ENCODE data around the gene TGIF2.
"Not testable (repeated sequence)": the region's sequence is repeated elsewhere in the genome, so short reads cannot be mapped to it uniquely, and the experiment has no call there.

The TGIF2 gene

DNA sequence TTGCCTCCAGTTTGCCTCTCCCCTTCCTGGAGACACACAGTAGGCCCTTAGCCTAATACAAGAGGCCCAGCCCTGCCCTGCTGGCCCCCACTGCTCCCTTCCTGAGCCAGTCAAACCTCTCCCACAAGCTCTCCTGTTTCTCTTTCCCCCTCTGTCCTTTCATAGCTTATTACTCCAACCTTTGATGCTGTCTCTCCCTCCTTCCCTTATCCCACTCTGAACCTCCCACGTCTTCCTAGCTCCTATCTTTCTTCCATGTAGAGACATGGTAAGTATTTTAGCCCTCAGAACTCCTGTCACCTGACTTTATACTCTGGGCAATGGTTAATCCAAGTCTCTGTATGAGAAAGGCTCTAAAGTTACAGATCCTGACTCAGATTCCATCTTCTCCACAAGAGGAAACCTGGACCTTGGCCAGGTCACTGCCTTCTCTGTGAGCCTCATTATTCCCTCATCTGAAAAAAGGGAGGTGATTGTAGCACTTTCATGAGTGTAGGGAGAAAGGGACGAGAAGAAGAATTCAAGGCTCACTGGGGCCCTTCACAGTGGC is 6.7 kb downstream of the TGIF2 start:
- no peak for DNase-seq

DNA sequence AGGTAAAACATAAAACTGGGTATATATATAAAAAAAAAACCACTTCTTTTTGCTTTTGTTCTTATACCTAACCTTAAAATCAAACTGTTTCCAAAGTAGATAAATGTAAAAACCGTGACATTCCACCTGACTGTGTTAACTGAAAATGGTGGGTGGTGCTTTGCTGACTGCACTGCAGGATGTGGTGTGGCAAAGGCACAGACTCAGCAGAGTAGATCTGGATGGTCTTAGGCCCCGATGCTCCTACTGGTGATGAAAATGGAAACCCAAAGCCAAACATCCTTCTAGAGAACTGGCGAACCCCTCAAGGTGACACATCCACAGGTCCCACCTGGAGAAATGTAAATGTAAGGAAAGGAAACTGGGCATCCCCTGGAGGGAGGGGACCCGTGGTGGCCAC is 8.9 kb downstream of the TGIF2 start:
- DNase-seq, result no peak

DNA sequence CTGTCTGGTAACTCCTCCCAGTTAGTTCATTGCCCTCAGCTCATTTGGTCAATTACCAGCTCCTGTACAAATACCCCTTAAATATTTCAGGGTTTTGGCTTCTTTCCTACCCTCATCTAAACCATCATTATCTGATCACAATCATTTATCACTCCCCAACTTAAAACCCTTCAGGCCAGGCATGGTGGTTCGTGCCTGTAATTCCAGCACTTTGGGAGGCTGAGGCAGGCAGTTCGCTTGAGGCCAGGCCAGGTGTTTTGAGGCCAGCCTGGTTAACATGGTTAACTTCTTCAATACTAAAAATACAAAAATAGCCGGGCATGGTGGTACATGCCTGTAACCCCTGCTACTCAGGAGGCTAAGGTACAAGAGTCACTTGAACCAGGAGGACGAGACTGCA is 9.4 kb downstream of the TGIF2 start:
- no peak for DNase-seq

DNA sequence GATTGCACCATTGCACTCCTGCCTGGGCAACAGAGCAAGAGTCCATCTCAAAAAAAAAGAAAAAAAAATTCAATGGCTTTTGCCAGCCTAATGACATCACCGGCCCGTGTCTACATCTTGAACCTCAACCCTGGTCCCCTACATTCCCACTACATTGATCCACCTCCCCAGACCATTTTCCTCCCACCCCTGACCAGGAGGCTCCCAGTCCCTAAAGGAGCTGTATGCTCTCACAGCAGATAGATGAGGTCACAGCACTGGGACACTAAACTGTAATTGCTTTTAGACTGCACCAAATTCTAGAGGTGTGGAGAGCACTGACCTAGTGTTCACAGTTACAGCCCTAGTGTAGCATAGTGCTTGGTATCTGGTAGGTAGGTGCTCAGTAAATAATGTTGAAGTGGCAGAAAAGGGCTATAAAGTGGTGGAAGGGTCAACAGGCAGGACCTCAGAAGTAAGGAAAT is 10.7 kb downstream of the TGIF2 start:
- no peak for DNase-seq

DNA sequence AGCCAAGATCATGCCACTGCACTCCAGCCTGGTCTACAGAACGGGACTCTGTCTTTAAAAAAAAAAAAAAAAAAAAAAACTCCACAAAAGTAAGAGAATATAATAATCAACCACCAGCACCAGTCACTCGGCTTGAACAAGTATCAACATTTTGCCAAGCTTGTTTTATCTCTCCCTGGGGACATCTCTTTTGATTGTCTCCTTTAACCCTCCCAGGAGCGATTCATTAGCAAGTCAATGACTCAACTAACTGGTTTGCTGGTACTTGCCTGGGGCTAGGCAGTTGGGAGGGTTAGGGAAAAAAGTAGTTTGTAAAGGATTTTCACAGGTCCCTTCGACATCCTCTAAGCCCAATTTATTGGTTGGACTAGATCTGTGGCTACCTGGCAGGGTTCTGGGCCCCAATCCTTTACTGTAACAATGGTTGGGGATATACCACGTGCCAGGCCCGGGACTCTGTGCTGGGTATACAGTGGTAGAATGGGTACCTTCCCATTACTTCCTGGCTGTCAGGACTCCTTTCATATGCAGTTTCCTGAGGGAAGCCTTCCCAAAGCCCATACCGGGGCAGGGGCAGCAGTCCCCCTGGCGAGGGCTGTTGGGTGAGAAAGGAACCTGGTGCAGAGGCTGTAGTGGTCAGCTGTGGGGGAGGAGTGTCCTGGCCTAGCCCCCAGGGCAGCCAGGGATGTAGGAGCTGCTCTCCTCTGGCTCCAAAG is 12.2 kb downstream of the TGIF2 start:
- DNase-seq, result no peak

DNA sequence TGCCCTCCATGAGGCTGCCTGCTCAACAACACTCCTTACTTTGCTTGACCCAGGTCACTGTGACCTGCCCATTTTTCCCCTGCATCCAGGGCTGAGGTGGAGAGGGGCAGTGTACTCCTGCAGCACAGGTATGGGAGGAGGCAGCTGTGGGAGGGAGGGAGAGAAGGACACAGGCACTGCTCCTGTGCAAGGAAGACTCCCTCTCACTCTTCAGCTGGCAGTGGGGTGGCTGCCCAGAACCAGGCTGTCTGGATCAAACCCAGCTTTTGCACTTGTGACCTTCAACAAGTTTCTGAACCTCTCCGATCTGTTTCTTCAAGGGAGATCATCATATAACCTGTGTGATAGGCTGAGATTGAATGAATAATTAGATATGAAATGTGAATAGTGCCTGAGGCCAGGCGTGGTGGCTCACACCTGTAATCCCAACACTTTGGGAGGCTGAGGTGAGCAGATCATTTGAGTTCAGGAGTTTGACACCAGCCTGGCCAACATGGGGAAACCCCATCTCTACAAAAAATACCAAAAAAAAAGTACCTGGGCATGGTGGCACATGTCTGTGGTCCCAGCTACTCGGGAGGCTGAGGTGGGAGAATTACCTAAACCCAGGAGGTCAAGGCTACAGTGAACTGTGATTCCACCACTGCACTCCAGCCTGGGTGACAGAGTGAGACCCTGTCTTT is 14.1 kb downstream of the TGIF2 start:
- DNase-seq, result no peak

DNA sequence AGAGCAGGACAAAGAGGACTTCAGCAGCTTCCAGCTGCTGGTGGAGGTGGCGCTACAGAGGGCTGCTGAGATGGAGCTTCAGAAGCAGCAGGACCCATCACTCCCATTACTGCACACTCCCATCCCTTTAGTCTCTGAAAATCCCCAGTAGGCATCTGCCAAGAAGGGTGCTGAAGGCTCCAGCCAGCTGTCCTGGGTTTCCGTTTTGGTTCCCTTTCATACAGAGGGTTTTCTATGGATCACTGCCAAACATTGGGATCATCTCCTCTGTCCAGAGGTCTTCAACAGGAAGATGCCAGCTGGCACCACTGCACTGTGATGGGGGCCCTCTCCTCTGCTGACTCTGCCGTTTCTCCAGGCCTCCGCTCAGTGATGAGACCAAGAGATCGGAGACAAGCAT is 17.9 kb downstream of the TGIF2 start:
- no peak for DNase-seq

DNA sequence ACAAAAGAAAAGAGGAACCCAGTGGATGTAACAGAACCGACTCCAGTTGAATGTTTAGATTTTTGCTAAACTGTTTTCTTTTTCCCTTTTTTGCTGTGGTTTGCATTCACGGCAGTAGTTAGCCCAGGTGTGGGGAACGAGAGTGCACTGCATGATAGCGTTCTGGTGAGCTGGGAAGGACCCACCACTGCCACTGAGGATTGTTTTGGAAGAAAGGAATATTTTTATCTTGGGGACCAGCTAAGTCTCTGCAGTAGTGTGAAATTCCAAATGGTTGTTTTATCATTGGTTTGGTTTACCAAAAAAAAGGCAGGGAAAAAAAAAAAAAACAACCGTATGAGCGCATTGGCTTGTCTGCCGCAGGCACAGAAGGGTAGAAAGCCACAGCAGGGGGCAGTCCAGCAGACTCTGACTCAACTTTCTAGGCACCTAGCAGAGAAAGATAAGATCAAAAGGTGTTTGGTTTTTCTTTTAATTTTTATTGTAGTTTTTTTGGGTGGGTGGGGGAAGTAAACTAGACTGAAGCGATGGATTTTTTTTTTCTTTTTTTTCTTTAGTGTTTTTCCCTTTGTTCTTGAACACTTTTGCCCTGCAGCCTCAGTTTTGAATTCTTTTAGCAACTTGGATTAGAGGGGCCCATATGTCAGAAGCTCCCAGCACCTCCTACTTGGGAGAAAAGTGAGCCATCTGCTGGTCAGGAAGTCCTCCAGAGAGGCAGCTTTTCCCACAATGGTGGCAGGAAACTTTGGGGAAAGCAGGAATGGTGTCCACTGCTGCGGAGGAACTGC is 18.7 kb downstream of the TGIF2 start:
- DNase-seq, result no peak

DNA sequence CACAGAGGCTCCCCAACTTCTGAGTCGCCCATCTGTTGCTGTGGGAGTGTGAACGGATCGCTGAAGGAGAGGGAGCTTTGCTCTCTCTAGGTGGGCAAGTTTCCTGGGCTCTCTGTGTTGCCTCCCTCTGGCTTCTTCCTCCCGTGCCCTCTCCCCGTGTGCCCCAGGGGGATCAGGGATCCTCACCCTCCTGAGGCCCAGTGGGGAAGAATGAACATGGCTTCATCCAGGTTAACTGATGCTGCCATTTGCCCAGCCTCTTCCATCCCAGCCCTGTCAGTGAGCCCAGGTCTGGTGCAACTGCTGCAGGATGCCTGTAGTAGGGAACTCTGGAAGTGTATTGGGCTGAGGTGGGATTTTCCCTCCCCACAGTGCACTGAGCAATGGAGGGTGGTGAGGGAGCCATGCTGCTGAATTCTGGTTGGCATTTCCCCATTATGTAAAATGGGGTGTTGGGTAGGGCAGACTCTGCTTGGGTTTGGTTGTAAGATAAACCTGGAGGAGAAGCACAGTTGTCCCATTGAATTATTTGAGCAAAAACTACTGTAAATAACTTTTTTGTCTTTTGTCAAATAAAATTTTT is 20.0 kb downstream of the TGIF2 start:
- DNase-seq, result no peak

DNA sequence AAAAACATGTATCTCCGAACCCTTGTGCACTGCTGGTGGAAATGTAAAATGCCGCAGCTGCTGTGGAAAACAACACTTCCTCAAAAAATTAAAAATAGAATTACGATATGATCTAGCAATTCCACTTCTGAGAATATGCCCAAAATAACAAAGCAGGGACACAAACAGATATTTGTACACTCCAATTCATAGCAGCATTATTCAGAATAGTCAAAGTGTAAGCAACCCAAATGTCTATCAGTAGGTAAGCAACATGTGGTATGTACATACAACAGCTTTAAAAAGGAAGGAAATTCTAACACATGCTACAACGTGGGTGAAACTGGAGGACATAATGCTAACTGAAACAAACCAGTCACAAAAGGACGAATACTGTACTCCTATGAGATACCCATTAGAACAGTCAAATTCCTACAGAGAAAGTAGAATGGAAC is 26.5 kb downstream of the TGIF2 start:
- no peak for DNase-seq

DNA sequence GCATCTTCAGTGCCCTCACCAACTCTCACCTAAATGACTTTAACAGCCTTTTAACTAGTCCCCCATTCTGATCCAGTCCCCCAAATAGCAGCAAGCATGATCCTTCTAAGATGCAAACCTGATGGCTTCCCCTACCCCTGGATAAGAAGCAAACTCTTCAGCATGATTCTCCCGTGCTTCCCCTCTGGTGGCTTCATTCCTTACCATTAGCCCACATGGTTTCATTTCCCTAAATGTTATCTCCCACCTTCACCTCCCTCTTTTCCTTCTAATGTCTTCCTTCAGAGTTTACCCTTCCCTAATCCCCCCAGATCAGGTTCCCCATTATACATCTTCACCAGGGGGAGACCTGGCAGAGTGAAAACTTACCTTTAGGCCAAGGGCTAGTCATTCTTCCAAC is 28.1 kb downstream of the TGIF2 start:
- DNase-seq, result no peak

DNA sequence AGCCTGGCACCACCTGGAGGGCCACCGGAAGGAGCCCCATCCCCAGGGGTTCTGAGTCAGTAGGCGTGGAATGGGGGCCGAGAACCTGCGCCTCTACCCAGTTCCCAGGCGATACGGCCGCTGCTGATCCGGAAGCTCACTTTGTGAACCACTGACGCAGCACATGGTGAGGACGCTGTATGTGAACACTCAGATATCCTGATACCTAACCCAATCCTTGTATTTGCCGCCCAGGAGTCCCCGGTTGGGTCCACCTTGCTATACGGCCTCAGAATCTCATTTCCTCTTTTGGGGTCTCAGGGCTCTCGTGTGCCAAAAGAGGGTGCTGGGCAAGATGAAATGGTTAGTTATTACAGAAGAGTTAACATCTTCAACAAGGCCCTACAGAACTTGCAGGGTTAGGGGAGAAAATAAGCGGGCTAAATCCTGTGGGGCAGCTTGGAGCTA is 31.6 kb downstream of the TGIF2 start:
- DNase-seq, result no peak

DNA sequence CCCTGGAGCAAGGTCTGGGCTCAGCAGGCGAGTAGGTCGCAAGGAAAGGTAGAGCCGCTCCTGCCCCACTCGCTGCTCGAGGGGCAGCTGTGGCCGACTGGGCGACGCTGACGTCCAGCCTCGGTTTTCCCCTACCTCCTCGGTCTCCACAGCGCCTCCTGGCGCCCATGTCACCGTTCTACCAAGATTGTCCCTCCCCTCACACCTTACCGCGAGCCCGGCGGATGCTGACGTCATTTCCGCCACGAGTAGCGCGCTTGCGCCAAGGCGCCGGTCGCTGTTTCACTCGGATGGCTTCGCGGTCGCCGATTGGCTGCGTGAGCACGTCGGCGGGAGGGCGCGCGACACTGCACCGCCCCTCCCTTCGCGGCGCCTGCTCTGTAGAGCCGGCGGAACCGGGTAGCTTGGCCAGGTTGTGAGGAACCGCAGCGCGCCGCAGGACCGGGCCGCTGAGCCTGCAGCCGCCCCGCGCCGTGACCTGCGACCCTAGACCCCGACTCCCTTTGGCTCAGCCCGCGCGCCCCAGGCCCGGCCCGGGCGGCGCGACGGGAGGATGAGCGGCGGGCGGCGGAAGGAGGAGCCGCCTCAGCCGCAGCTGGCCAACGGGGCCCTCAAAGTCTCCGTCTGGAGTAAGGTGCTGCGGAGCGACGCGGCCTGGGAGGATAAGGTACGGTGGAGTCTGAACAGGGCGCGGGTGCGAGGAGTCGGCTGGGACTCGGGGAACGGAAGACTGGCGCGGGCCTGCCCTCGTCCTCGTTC is 32.2 kb downstream of the TGIF2 start, which contains the start of gene RAB5IF:
TSS of gene RAB5IF (plus strand) at position 381 of the 759 bp plus-strand sequence. CDS start at position 554, 173 bp downstream.
- DNase-seq, result peak; percentile 99

DNA sequence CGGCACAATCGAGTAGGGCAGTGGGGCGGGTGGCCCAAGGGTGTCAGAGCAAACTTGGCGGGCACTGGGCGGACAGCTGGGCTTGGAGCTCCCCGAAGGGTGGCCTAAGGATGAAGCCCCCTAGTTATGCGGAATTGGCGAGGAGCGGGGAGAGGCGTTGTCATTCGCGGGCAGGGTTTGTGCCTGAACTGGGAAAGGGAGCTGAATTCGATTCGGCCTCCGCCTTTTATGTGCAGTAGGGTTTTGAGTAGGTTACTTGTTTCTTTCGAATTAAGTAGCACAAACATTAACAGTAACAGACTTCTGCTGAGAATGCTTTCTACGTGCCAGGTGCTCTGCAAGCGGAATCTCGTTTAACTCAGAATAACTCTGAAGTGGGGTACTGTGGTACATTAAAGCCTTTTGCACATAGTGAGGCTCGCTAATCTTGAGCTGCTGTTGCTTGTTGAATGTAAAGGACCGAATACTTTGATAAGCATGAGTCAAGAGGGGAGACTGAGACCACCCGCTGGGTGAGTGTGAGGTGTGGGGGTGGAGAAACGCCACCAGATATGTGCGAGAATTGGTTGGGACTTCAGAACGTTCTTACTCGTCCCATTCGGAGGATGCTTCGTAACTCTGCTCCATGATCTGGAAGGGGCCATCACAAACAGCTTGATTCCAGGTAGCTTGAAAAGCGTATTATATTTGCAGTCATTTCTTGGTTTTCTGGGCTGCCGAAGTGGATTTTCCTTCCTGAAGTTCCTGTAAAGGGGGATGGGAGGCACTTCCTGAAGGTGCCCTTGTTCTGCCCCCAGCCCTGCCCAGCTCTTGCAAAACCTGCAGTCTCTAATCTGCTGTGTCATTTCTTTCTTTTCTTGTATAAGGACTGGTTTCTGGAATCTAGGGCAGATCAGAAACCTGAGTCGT is 33.0 kb downstream of the TGIF2 start:
- no peak for DNase-seq

DNA sequence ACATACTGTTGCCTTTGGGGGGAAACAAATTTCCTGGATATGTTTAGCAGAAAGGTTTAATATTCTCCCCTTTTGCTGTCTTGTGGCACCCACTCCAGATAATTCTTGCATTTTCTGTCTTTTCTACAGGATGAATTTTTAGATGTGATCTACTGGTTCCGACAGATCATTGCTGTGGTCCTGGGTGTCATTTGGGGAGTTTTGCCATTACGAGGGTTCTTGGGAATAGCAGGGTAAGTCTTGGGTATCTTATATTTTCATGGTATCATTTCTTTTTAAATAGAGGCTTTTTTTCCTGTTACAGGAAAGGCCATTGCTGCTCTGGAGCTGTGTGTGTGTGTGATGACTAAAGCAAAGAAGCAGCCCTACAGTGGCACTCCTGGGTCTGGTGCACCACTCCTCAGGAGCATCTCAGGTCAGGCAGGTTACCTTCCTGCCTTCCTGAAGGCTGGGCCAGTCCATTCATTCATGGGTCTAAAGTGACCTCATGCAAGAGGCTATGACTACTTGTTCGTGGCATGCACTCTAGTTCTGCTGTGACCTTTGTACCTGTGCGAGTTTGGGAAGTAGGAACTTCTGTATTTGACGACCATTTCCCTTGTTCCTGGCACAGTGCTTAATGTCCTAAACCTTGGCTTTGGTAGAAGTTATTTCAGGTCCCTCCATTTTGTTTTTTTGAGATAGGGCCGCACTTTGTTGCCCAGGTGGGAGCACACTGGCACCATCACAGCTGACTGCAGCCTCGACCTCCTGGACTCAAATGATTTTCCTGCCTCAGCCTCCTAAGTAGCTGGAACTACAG is 34.4 kb downstream of the TGIF2 start:
- no peak for DNase-seq

DNA sequence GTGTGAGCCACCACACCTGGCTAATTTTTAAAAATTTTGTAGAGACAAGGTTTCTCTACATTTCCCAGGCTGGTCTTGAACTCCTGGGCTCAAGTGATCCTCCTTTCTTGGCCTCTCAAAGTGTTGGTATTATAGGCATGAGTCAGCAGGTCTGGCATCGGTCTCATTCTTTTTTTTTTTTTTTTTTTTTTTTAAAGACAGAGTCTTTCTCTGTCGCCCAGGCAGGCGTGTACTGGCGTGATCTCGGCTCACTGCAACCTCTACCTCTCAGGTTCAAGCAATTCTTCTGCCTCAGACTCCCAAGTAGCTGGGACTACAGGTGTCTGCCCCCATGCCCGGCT is 35.0 kb downstream of the TGIF2 start:
- not testable (repeated sequence) for DNase-seq

DNA sequence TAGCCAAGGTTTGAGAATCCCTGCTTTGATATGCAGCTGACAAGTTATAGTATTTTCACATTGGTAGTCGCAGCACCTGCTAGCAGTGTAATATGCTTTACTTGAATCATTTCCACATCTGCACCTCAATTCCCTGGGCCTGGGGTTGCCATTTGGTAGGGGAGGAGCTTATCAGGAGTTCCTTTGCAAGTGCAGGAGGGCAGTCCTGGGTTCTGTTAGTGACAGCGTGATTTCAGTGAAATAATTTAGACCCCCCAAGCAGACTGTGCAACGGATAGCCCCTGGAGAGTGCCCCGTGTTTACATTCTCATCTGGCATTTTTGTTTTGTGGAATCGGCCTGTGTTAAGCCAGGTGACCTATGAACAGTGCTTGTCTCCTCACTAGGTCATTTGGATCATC is 38.2 kb downstream of the TGIF2 start:
- no peak for DNase-seq

DNA sequence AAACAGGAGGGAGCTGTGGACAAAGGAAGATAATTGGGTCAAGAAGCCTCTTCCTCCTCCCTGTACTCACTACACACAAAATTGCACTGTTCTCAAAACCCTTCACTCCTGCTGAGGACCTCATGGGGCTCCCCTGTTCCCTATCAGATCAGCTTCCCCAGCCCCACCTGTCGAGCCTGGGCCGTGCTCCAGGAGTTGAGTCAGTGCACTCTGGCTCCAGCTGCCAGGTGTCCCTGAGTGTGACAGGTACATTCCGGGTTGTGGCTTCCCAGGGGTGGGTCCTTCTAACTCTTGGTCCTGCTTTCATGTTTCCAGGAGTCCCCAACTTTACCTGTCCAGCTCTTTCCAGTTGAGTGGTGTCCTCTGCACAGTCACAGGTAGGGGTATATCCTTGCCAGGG is 40.6 kb downstream of the TGIF2 start:
- DNase-seq, result no peak

DNA sequence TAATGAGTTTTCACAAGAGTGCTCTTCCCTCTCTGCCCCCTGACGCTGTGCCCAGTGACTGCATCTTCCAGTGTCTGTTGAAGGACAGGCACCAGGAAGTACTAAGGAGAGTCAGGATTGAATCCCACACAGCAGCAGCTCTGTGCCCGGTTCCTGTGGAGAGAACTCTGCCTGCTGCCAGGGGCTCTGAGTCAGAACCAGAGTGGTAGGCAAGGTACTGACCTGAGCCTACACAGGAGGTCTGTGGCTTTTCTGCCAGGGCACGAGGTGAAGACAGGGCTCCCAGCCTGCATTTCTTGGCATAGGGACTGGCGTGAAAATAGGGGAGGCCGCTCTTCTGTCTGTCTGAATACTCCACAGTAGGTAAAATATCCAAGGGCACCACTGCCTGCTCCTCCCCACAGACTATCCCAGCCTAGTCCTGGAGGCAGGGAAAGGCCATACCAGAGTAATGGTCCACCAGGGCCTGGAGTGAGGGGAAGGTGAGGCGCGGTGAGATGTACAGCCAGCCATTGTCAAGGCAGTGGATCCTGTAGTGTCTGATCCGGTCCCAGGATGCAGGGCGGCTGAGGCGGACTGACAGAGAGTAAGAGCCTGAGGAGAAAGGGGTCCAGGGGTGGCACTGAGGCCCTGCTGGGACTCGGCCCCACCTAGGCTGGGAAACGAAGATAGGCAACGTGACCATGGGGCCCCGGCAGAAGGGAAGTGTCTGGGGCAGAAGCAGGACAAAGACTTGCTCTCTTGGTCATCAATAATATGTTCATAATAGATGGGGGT is 41.6 kb downstream of the TGIF2 start:
- DNase-seq, result no peak
